HCT116 (cell line): ENCODE measurements around the gene ZNF749. TPM values are rescaled to one million over a fixed set of nuclear protein-coding genes. Genes with fewer than 3 reads are reported as not detected.

Experiments
- ATAC-seq: fragments of 200-7000 bp; cut with Tn5 transposase; 2 replicates; pipeline ENCODE4 v1.9.1; 2020; ENCODE audit warnings: mild to moderate bottlenecking, moderate library complexity
- BruUV-seq: library from RNA; stranded (reverse); fragments of 400-500 nt; replicated peaks from 2 replicates; lab custom pipeline; 2021; lab: Mats Ljungman, UMichigan
- CTCF ChIA-PET: fragments of 300-600 bp; sonication (Branson Sonifier 250); formaldehyde crosslinking; loops from one replicate; lab custom pipeline; 2021; ENCODE audit warnings: antibody characterized with exemption; lab: Charles Lee
- POLR2A ChIA-PET: fragments of 300-600, 350-600 bp; sonication (Branson Sonifier 250); formaldehyde crosslinking; loops from one replicate; lab custom pipeline; 2021; ENCODE audit warnings: antibody characterized with exemption; lab: Charles Lee
- RAD21 ChIA-PET, 2 experiments: fragments of 300-600 bp; sonication (Branson Sonifier 250); formaldehyde crosslinking; loops; one replicate each; lab custom pipeline; 2023; ENCODE audit warnings: low total read pairs in 2 of 2; ENCODE audit not compliant: uncharacterized antibody in 2 of 2, unreplicated experiment in 2 of 2, low non-redundant PET in 1 of 2; lab: Charles Lee
- DNase-seq: peaks from one replicate; pipeline ENCODE4 v3.0.0-alpha.2; 2010; ENCODE audit warnings: low read depth, low spot score
- H2AFZ ChIP-seq: fragments of 200-600 bp; shearing (Covaris generic), sonication (generic); 2 replicates; pipeline ENCODE4 v1.6.1; 2017; ENCODE audit warnings: low read depth, mixed run types, mixed read lengths, antibody characterized with exemption, low read length; ENCODE audit not compliant: poor library complexity, severe bottlenecking
- H3K27ac ChIP-seq: 2 replicates; pipeline ENCODE4 v1.5.1; 2012; ENCODE audit warnings: low read depth, low read length
- H3K27me3 ChIP-seq: fragments of 200-600 bp; sonication (generic); 2 replicates; pipeline ENCODE4 v1.6.1; 2016; ENCODE audit warnings: mixed run types, low read length, mixed read lengths; ENCODE audit not compliant: insufficient read depth
- H3K36me3 ChIP-seq, 2 experiments: fragments of 200-500 bp in 1 of 2; fragments of 200-600 bp in 1 of 2; sonication (Bioruptor generic) in 1 of 2; sonication (generic) in 1 of 2; 2 replicates each; pipeline versions ENCODE4 v1.5.1 to v1.6.1; 2014 to 2016; ENCODE audit warnings: low read length in 2 of 2, inconsistent platforms in 1 of 2, mixed read lengths in 1 of 2, mixed run types in 1 of 2; ENCODE audit not compliant: insufficient read depth in 2 of 2, control insufficient read depth in 1 of 2
- H3K4me1 ChIP-seq, 2 experiments: fragments of 200-600 bp in 1 of 2; sonication (generic) in 1 of 2; 2 replicates each; pipeline versions ENCODE4 v1.5.1 to v1.6.1; 2012 to 2017; ENCODE audit warnings: low read length in 2 of 2, inconsistent platforms in 1 of 2, mild to moderate bottlenecking in 1 of 2, mixed read lengths in 1 of 2, mixed run types in 1 of 2, moderate library complexity in 1 of 2; ENCODE audit not compliant: insufficient read depth in 2 of 2, control insufficient read depth in 1 of 2
- H3K4me2 ChIP-seq: fragments of 200-600 bp; sonication (generic); 2 replicates; pipeline ENCODE4 v1.6.1; 2017; ENCODE audit warnings: mixed run types, low read length, mixed read lengths
- H3K4me3 ChIP-seq, 2 experiments: fragments of 200-600 bp in 1 of 2; sonication (generic) in 1 of 2; replicated peaks in 1 of 2; 2 replicates each; pipeline ENCODE4 v1.5.1; 2011 to 2016; ENCODE audit warnings: low read length in 2 of 2, control low read depth in 1 of 2, low read depth in 1 of 2, mild to moderate bottlenecking in 1 of 2, mixed read lengths in 1 of 2, mixed run types in 1 of 2
- H3K79me2 ChIP-seq: fragments of 200-600 bp; sonication (generic); 2 replicates; pipeline ENCODE4 v1.6.1; 2017; ENCODE audit warnings: mild to moderate bottlenecking, mixed run types, low read length, moderate library complexity, mixed read lengths; ENCODE audit not compliant: insufficient read depth
- H3K9ac ChIP-seq: fragments of 200-600 bp; sonication (generic); 2 replicates; pipeline ENCODE4 v1.6.1; 2016; ENCODE audit warnings: low read length, mixed read lengths
- H3K9me2 ChIP-seq: fragments of 200-600 bp; sonication (generic), shearing (Covaris generic); 2 replicates; pipeline ENCODE4 v1.6.1; 2017; ENCODE audit warnings: mixed run types, mild to moderate bottlenecking, moderate library complexity; ENCODE audit not compliant: insufficient read depth
- H3K9me3 ChIP-seq, 2 experiments: fragments of 200-500 bp in 1 of 2; fragments of 200-600 bp in 1 of 2; sonication (Bioruptor generic) in 1 of 2; sonication (generic) in 1 of 2; 2 replicates each; pipeline ENCODE4 v1.6.1; 2014 to 2017; ENCODE audit warnings: low read length in 2 of 2, mixed read lengths in 2 of 2, inconsistent platforms in 1 of 2, low read depth in 1 of 2, mild to moderate bottlenecking in 1 of 2, mixed run types in 1 of 2, moderate library complexity in 1 of 2; ENCODE audit not compliant: control insufficient read depth in 1 of 2, insufficient read depth in 1 of 2
- H4K20me1 ChIP-seq: fragments of 200-600 bp; sonication (generic), shearing (Covaris generic); 2 replicates; pipeline ENCODE4 v1.6.1; 2017; ENCODE audit warnings: mixed run types, mild to moderate bottlenecking, moderate library complexity; ENCODE audit not compliant: insufficient read depth
- ATF3 ChIP-seq: IDR thresholded peaks from 2 replicates; pipeline ENCODE4 v1.6.1; 2012
- CBX3 ChIP-seq: IDR thresholded peaks from 2 replicates; pipeline ENCODE4 v1.6.1; 2012; ENCODE audit warnings: low read depth
- CEBPB ChIP-seq: IDR thresholded peaks from 2 replicates; pipeline ENCODE4 v1.6.1; 2012; ENCODE audit warnings: low read depth
- ELF1 ChIP-seq: IDR thresholded peaks from 2 replicates; pipeline ENCODE4 v1.6.1; 2012; ENCODE audit warnings: low read depth, borderline replicate concordance
- EZH2 ChIP-seq: fragments of 200-600 bp; sonication (generic); IDR thresholded peaks from 2 replicates; pipeline ENCODE4 v1.6.1; 2017; ENCODE audit warnings: antibody characterized with exemption, mixed run types
- EZH2phosphoT487 ChIP-seq: fragments of 200-600 bp; IDR thresholded peaks from 2 replicates; pipeline ENCODE4 v1.6.1; 2018; ENCODE audit warnings: antibody characterized with exemption, borderline replicate concordance
- JUND ChIP-seq: IDR thresholded peaks from 2 replicates; pipeline ENCODE4 v1.6.1; 2012
- MAX ChIP-seq: IDR thresholded peaks from 2 replicates; pipeline ENCODE4 v1.6.1; 2012
- POLR2A ChIP-seq: IDR thresholded peaks from 2 replicates; pipeline ENCODE4 v1.7.0; 2011; ENCODE audit warnings: borderline replicate concordance; ENCODE audit not compliant: insufficient read depth, insufficient read length; ENCODE audit errors: extremely low read depth
- POLR2AphosphoS5 ChIP-seq: IDR thresholded peaks from 2 replicates; pipeline ENCODE4 v1.6.1; 2011; ENCODE audit warnings: mild to moderate bottlenecking, low read depth, low read length, moderate library complexity
- RAD21 ChIP-seq: IDR thresholded peaks from 2 replicates; pipeline ENCODE4 v1.6.1; 2012; ENCODE audit warnings: low read depth, mild to moderate bottlenecking
- REST ChIP-seq: IDR thresholded peaks from 2 replicates; pipeline ENCODE4 v1.6.1; 2012; ENCODE audit warnings: low read depth
- SIN3A ChIP-seq: IDR thresholded peaks from 2 replicates; pipeline ENCODE4 v1.6.1; 2012; ENCODE audit warnings: low read depth
- TCF7L2 ChIP-seq: IDR thresholded peaks from 2 replicates; pipeline ENCODE4 v1.7.0; 2011; ENCODE audit warnings: borderline replicate concordance, inconsistent platforms; ENCODE audit not compliant: insufficient read depth, insufficient read length; ENCODE audit errors: extremely low read depth
- YY1 ChIP-seq: IDR thresholded peaks from 2 replicates; pipeline ENCODE4 v1.6.1; 2011; ENCODE audit warnings: low read length, low read depth, moderate library complexity, mild to moderate bottlenecking; ENCODE audit not compliant: insufficient replicate concordance; ENCODE audit errors: extremely low read depth
- ZBTB33 ChIP-seq: IDR thresholded peaks from 2 replicates; pipeline ENCODE4 v1.6.1; 2011; ENCODE audit warnings: mild to moderate bottlenecking, low read length, moderate library complexity; ENCODE audit not compliant: insufficient replicate concordance; ENCODE audit errors: extremely low read depth
- ZFX ChIP-seq: fragments of 450-650 bp; IDR thresholded peaks from 2 replicates; pipeline ENCODE4 v1.6.1; 2017
- ZNF274 ChIP-seq: fragments of 200-500 bp; sonication (Bioruptor generic); IDR thresholded peaks from 2 replicates; pipeline ENCODE4 v1.6.1; 2014; ENCODE audit warnings: mild to moderate bottlenecking, low read depth, low read length, inconsistent platforms
- intact Hi-C: fragments of 100-400 bp; cut with micrococcal nuclease; formaldehyde crosslinking; loops from 2 replicates; pipeline ENCODE4 v1.10.0; 2022
- total RNA-seq: library from RNA; stranded (reverse); gene quantifications from one replicate; pipeline ENCODE4 v1.2.1, GENCODE V29; 2021; ENCODE audit not compliant: unreplicated experiment

The ZNF749 gene
- total RNA-seq, 1 experiment from 2014 or later: 18.0 TPM

GRCh38 chr19:57452307-57452706 is 17.2 kb downstream of the ZNF749 start:
- ChIA-PET POLR2A (no interaction called here), RAD21 (no interaction called here), CTCF (no interaction called here)
- Histone ChIP-seq H3K27ac (no peak overlapping the region), H3K4me2 (no peak overlapping the region), H2AFZ (no peak overlapping the region), H3K4me1 (no peaks in the 10 kb centered on the region), H4K20me1 (no peaks in the 10 kb centered on the region), H3K79me2 (no peaks in the 10 kb centered on the region), H3K9ac (no peak overlapping the region), H3K9me2 (no peaks in the 10 kb centered on the region), H3K4me3 (no peak overlapping the region), H3K9me3 (peaks cover 0 to 6% of the 10 kb centered on the region in 2 experiments; a peak in 2 of 4 replicates), H3K36me3 (no peaks in the 10 kb centered on the region), H3K27me3 (no peaks in the 10 kb centered on the region)
- no TSS peak for BruUV-seq
- intact Hi-C loops: no loop called here
- ATAC-seq: no peak
- TF ChIP-seq RAD21 (no peak), SIN3A (no peak), EZH2 (no peak), ATF3 (no peak), CBX3 (no peak), MAX (no peak), POLR2A (no peak), TCF7L2 (no peak), YY1 (no peak), JUND (no peak), REST (no peak), ZFX (no peak), POLR2AphosphoS5 (no peak), ZBTB33 (no peak), ELF1 (no peak), EZH2phosphoT487 (no peak), ZNF274 (no peak), CEBPB (no peak)
- DNase-seq: no peak
